ENCODE measurements around the gene TNFSF13B. TPM values are rescaled to one million over a fixed set of nuclear protein-coding genes. Genes with fewer than 3 reads are reported as not detected.
A peak's percentile ranks its signal among the peaks of the same experiment; 100 is the strongest.

Gene TNFSF13B
- total and polyA plus RNA-seq, 4 donors = 1.8 to 11.6 (median 4.6) TPM

DNA sequence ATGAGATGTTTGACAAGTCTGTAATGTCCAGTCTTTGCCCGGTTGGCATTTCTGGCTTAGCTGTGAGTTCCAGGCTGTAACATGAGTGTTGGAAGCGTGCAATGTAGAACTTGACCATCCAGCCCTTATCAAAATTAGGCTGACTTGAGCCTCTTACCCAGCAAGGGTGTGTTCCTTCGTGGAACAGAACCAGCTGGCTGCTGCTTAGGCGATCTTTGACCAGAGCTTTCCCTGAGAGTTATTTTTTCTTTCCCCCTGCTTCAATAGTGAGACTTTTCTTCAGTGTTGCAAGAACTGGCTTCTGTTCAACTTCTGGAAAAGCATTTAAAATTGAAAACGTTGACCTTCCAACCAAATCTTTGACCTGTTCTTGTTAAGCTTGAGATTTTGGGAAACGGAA, 6.5 kb downstream of the TNFSF13B start:
- Histone ChIP-seq H3K27me3 (ENCODE audit: control insufficient read depth in 4 of 4, insufficient read depth in 4 of 4, low read length in 3 of 4) (no peaks in the 10 kb centered on the region), H3K9ac (ENCODE audit: low read depth in 1 of 2, low read length in 2 of 2) (no peak overlapping the region), H3K4me3 (ENCODE audit: low read depth in 1 of 3, low read length in 3 of 3) (no peak overlapping the region), H3K27ac (ENCODE audit: low read depth in 1 of 2, low read length in 2 of 2) (peak overlapping the region in 1 of 2 donors; percentile 8), H3K36me3 (ENCODE audit: control insufficient read depth in 4 of 4, insufficient read depth in 3 of 4, low read depth in 1 of 4, low read length in 3 of 4) (no peaks in the 10 kb centered on the region), H3K9me3 (ENCODE audit: control insufficient read depth in 4 of 4, low read length in 3 of 4) (no peaks in the 10 kb centered on the region), H3K4me1 (ENCODE audit: control insufficient read depth in 4 of 4, insufficient read depth in 4 of 4, low read length in 3 of 4) (peaks cover 0 to 13% (median 11%) of the 10 kb centered on the region in 4 donors)
- no peak for DNase-seq (ENCODE audit: low spot score)
- WGBS = 21% methylated on average over 6 of the region's 6 CpGs
- TF ChIP-seq, protein P1, sequence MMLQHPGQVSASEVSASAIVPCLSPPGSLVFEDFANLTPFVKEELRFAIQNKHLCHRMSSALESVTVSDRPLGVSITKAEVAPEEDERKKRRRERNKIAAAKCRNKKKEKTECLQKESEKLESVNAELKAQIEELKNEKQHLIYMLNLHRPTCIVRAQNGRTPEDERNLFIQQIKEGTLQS (IDR thresholded peaks at IDR 0.05) = no peak
- TF ChIP-seq RXRA (IDR thresholded peaks at IDR 0.05) = peak in 1 of 2 donors; percentile 17
- peak; percentile 42 to 45 for TF ChIP-seq HNF4A (conservative IDR thresholded peaks at IDR 0.05)
- TF ChIP-seq EGR1 (IDR thresholded peaks at IDR 0.05; ENCODE audit: low read depth in 2 of 2) = no peak
- peak; percentile 77 for TF ChIP-seq NR2F2 (IDR thresholded peaks at IDR 0.05)
- no peak for TF ChIP-seq FOXA2 (IDR thresholded peaks at IDR 0.05)
- peak; percentile 17 for TF ChIP-seq YY1 (IDR thresholded peaks at IDR 0.05)

DNA sequence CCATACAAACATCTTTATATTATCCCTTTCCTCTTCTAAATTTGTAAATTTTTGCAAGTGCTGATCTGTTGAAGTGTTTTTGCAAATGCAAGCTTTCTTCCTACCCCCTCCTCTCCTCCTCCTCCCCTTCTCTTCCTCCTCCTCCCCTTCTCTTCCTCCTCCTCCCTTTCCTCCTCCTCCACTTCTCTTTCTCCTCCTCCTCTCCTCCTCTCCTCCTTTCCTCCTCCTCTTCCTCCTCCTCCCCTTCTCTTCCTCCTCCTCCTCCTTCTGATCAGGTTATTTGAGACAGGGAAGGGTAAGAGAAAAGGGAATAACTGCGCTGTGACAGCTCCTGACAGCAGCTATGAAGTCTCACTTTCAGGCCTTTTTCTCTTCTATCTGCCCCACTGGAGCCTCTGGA, 8.9 kb downstream of the TNFSF13B start:
- Histone ChIP-seq H3K9me3 (ENCODE audit: control insufficient read depth in 4 of 4, low read length in 3 of 4) (no peaks in the 10 kb centered on the region), H3K4me1 (ENCODE audit: control insufficient read depth in 4 of 4, insufficient read depth in 4 of 4, low read length in 3 of 4) (peaks cover 0 to 13% (median 11%) of the 10 kb centered on the region in 4 donors), H3K36me3 (ENCODE audit: control insufficient read depth in 4 of 4, insufficient read depth in 3 of 4, low read depth in 1 of 4, low read length in 3 of 4) (no peaks in the 10 kb centered on the region), H3K27me3 (ENCODE audit: control insufficient read depth in 4 of 4, insufficient read depth in 4 of 4, low read length in 3 of 4) (no peaks in the 10 kb centered on the region), H3K4me3 (ENCODE audit: low read depth in 1 of 3, low read length in 3 of 3) (no peak overlapping the region), H3K9ac (ENCODE audit: low read depth in 1 of 2, low read length in 2 of 2) (no peak overlapping the region), H3K27ac (ENCODE audit: low read depth in 1 of 2, low read length in 2 of 2) (no peak overlapping the region)
- TF ChIP-seq SP1 (IDR thresholded peaks at IDR 0.05) (no peak), EGR1 (IDR thresholded peaks at IDR 0.05; ENCODE audit: low read depth in 2 of 2) (no peak), RXRA (IDR thresholded peaks at IDR 0.05) (no peak), JUND (IDR thresholded peaks at IDR 0.05) (no peak), GABPA (IDR thresholded peaks at IDR 0.05 in 1 of 2, conservative IDR thresholded peaks at IDR 0.05 in 1 of 2) (no peak), YY1 (IDR thresholded peaks at IDR 0.05) (no peak), NR2F2 (IDR thresholded peaks at IDR 0.05) (no peak)
- TF ChIP-seq, protein P2, sequence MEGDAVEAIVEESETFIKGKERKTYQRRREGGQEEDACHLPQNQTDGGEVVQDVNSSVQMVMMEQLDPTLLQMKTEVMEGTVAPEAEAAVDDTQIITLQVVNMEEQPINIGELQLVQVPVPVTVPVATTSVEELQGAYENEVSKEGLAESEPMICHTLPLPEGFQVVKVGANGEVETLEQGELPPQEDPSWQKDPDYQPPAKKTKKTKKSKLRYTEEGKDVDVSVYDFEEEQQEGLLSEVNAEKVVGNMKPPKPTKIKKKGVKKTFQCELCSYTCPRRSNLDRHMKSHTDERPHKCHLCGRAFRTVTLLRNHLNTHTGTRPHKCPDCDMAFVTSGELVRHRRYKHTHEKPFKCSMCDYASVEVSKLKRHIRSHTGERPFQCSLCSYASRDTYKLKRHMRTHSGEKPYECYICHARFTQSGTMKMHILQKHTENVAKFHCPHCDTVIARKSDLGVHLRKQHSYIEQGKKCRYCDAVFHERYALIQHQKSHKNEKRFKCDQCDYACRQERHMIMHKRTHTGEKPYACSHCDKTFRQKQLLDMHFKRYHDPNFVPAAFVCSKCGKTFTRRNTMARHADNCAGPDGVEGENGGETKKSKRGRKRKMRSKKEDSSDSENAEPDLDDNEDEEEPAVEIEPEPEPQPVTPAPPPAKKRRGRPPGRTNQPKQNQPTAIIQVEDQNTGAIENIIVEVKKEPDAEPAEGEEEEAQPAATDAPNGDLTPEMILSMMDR (IDR thresholded peaks at IDR 0.05; ENCODE audit: low read depth, low read length, missing input control) = no peak
- TF ChIP-seq, protein P3, sequence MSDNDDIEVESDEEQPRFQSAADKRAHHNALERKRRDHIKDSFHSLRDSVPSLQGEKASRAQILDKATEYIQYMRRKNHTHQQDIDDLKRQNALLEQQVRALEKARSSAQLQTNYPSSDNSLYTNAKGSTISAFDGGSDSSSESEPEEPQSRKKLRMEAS (IDR thresholded peaks at IDR 0.05) = no peak
- TF ChIP-seq, protein P4, sequence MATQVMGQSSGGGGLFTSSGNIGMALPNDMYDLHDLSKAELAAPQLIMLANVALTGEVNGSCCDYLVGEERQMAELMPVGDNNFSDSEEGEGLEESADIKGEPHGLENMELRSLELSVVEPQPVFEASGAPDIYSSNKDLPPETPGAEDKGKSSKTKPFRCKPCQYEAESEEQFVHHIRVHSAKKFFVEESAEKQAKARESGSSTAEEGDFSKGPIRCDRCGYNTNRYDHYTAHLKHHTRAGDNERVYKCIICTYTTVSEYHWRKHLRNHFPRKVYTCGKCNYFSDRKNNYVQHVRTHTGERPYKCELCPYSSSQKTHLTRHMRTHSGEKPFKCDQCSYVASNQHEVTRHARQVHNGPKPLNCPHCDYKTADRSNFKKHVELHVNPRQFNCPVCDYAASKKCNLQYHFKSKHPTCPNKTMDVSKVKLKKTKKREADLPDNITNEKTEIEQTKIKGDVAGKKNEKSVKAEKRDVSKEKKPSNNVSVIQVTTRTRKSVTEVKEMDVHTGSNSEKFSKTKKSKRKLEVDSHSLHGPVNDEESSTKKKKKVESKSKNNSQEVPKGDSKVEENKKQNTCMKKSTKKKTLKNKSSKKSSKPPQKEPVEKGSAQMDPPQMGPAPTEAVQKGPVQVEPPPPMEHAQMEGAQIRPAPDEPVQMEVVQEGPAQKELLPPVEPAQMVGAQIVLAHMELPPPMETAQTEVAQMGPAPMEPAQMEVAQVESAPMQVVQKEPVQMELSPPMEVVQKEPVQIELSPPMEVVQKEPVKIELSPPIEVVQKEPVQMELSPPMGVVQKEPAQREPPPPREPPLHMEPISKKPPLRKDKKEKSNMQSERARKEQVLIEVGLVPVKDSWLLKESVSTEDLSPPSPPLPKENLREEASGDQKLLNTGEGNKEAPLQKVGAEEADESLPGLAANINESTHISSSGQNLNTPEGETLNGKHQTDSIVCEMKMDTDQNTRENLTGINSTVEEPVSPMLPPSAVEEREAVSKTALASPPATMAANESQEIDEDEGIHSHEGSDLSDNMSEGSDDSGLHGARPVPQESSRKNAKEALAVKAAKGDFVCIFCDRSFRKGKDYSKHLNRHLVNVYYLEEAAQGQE (IDR thresholded peaks at IDR 0.05) = no peak
- 98% methylated on average over 1 of the region's 1 CpG for WGBS
- DNase-seq (ENCODE audit: low spot score) = no peak

Data from liver (tissue), 9 donors.